Measurements from ENCODE around the gene RUVBL2. TPM values are rescaled to one million over a fixed set of nuclear protein-coding genes. Genes with fewer than 3 reads are reported as not detected.
A peak's percentile ranks its signal among the peaks of the same experiment; 100 is the strongest.

RUVBL2 gene
- total RNA-seq, 1 experiment from 2014 or later, result 121 TPM

- no peak for DNase-seq (ENCODE audit: low spot score)
These were observed 29.3 kb upstream of the RUVBL2 start for GRCh38 chr19:48964205-48965039.

- DNase-seq (ENCODE audit: low spot score), result peak; percentile 80
These were observed 28.5 kb upstream of the RUVBL2 start, which contains the start of gene FTL for GRCh38 chr19:48965040-48965805. TSS of gene FTL (plus strand) at chr19:48965309. CDS start at chr19:48965508, 199 bp downstream.

DNA sequence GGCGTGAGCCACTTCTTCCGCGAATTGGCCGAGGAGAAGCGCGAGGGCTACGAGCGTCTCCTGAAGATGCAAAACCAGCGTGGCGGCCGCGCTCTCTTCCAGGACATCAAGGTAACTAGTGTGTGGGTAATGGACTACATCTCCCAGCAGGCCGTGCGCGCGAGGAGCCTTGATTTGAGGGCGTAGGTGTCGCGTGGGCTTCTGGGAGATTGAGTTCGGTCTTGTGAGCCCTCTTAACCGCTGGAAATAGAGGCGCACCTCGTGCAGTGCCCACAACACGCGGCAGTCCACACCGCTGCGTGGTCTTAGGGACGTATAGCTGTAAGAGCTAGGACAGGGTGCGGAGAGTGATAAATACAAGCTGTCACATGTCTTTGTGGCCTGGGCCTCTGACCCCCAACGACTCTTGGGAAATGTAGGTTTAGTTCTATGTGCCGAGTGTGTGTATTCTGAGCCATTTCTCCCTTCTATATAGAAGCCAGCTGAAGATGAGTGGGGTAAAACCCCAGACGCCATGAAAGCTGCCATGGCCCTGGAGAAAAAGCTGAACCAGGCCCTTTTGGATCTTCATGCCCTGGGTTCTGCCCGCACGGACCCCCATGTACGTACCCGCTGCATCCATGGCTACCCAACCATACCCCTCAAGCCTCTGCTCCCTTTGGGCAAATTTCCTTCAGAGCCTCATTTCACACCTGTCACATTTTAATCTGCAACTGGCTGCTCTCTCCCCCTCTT lies 27.7 kb upstream of the RUVBL2 start:
- DNase-seq (ENCODE audit: low spot score), result peak; percentile 58

- no peak for DNase-seq (ENCODE audit: low spot score)
These were observed 26.9 kb upstream of the RUVBL2 start for GRCh38 chr19:48966541-48967345.

- no peak for DNase-seq (ENCODE audit: low spot score)
These were observed 26.1 kb upstream of the RUVBL2 start for GRCh38 chr19:48967346-48968178.

DNA sequence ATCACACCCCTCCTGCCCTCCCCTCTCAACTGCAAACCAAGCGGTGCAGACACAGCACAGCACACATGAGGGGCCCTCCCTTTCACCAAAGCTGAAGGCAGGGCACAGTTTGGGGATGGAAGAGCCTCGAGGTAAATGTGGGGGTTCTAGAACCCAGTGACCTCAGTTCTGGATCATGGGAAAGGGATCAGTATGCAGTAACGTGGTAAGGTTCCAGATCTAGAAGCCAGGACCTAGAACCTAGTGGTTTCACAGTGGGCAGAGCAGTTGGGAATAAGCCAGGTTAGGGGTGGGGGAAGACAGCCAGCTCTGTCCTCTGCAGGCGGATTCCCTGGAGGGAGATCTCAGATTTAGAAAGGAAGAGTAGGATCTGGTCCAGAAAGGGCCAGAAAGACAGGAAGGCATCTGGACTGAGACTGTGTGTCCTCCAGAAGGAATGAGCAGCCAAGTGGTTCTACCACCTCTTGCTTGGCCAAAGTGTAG lies 25.5 kb upstream of the RUVBL2 start:
- DNase-seq (ENCODE audit: low spot score), result no peak

DNA sequence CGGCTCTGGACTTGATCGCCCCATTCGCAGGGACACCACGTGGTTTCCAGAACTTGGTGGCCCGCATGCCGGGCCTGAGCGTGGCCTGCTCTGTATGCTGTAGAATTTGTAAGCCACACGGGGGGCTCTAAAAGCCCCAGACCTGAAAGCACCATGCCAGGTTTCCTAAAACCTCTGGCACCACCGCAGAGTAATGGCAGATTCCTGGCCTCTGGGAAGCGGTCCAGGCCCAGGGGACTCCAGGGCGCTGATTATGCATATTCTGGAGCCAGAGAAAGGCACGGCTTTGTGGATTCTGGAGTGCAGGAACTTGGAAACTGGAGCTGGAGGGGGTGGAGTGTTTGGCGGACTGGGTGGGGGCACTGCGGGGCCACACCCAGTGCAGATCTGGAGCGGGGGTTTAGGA lies 24.9 kb upstream of the RUVBL2 start:
- no peak for DNase-seq (ENCODE audit: low spot score)

DNA sequence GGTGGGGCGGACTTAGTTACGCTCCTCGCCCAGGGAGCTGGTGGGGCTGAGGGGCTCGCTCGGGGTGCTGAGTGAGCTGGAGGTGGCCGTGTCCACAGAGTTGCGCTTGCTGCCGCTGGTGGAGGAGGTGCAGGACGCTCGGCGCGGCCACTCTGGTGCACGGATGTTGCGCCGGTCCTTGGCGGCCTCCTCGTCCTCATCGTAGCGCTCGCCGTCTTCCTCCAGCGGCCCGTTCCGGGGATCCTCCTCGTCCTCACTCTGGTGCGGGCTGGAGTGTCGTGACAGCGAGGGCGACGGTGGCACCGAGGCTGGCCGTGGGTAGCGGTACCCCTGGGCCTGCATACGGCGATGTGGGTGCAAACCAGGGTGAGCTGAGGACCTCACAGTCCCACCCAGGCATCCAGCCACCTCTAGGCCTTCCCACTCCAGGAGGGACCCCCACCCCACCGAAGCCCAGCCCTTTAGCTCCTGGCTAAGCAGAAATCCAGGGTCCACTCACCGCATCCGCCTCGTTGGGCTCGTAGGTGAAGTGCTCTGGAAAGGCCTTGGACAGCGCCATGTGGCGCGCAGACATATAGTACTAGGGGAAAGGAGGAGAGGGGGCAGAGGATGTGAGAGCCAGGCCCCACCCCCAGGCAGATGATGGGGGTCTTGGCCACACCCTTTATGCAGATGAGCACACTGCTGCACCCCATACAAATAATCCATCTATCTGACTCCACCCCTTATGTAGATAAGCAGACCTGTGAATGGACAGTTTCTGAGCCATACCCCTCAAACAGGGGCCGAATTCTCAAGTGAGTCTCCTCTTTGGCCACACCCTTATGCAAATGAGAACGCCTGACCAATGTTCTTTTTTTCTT lies 24.2 kb upstream of the RUVBL2 start:
- peak; percentile 48 for DNase-seq (ENCODE audit: low spot score)

DNA sequence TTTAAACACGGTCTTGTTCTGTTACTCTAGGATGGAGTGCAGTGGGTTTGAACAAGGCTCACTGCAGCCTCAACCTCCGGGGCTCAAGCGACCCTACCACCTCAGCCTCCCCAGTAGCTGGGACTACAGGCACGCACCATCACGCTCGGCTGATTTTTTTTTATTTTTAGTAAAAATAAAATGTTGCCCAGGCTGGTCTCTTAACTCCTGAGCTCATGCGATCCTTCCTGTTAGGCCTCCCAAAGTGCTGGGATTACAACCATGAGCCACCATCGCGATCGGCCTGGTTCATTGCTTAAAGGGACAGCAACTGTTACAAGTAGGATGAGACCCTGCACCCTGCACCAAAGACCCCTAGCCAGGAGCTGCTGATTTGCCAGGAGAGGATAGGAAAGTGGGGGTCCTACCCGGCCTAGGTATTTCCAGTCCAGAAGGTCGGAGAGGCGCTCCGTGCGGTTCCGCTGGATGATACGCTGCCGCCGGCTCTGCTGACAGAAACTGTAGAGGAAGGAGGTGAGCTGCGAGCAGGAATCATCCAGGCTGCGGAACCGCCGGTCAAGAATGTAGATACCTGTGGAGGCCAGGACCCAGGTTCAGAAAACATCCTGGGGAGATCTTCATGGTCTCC lies 23.4 kb upstream of the RUVBL2 start:
- DNase-seq (ENCODE audit: low spot score), result no peak

DNA sequence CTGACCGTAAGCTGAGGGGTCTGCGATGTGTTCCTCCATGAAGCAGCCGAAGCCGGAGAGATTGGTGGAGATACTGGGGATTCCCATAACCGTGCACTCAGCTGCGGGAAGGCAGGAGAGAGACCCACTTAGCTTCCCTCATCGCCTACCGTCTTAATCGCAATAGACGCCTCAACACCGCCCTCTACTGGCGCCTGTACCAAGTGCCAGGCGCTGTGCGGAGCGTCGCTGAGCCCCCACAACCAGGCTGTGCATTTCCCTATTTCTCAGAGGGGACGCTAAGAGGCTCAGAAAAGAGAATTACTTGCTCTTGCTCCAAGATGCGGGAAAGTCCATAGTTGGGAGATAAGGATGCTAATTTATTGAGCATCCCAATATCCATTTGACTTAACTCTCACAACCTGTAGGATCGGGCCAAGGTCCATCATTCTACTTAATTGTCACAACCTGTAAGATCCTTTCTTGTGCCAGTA lies 22.7 kb upstream of the RUVBL2 start:
- DNase-seq (ENCODE audit: low spot score), result peak; percentile 52

DNA sequence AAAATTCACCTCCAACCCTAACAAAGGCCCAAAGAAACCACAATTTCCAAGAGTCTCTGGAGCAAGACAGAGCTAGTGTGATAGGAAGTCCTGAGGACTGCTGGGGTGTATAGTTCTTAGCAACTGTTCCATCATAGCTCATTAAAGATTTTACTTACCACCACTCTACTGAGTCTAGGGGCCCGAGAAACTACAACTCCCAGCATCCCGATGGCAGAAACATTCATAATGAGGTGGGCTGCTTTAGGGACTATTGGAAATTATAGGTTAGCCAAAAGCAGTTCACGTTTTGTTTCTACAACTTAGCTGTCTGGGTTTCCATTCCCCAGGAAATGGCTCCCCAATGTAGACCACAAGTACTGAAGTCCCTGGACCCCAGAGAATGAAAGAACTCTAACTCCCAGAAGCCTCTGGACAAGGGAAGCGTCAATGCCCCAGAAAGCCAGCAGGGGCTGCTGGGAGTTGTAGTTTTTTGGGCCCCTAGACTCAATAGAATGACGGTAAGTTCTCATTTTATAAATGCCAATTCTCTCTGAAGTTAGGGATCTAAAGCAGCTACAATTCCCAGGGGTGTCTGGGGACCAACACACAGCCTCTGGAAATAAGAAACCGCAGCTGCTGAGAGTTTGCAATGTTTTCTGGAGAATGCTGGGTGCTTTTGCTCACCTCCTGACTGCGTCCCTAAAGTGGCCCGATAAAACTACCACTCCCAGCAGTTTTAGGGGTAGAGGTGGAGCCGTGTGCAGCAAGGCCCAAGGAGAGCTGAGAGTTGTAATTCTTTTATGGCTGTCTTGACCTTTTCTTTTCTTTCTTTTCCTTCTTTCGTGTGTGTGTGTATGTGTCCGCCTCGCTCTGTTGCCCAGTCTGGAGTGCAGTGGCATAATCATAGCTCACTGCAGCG lies 17.5 kb upstream of the RUVBL2 start:
- DNase-seq (ENCODE audit: low spot score), result no peak

DNA sequence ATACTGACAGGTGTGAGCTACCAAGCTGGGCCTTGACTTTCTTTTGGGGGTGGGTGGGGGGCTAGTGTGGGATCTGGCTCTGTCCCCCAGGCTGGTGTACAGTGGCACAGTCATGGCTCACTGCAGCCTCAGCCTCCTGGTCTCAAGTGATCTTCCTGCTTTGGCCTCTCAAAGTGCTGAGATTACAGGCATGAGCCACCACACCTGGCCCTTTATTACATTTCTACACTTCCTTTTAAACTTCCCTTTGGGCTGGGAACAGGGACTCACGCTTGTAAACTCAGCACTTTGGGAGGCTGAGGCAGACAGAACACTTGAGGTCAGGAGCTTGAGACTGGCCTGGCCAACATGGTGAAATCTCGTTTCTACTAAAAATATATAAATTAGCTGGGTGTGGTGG lies 16.6 kb upstream of the RUVBL2 start:
- no peak for DNase-seq (ENCODE audit: low spot score)

DNA sequence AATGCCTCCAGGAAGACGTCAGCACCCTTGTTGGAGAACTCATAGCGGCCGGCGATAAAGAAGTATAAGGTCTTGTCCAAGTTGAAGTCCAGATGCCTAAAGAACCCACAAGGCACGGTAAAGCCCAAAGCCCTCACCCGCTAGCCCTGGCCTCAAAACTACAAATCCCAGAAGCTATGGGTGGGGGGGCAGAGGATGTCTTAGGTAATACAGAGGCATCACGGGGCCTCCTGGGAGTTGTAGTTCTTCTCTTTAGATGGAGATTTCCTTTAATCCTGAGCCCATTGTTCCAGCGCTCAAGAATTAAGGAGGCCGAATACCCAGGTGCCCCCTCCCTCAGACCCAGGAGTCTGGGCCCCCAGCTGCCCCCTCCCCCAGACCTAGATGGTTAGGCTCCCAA lies 11.4 kb upstream of the RUVBL2 start:
- no peak for DNase-seq (ENCODE audit: low spot score)

DNA sequence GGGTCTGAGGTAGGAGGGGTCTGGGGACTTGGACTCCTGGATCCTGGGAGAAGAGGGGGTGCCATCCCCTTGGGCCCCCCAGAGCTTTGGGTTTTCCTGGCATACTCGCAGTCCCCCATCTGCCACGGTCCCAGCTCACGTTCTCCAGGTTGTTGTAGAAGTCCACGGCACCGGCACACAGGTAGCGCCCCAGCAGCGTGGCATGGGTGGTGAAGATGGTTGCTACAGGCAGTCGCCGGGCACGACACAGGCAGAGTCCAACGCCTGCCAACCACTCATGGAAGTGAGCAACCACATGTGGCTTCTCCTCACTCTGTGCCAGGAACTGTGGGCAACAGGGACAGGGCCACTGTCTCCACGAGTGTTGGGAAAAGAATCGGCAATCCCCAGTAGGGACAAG lies 8.0 kb upstream of the RUVBL2 start:
- DNase-seq (ENCODE audit: low spot score), result no peak

DNA sequence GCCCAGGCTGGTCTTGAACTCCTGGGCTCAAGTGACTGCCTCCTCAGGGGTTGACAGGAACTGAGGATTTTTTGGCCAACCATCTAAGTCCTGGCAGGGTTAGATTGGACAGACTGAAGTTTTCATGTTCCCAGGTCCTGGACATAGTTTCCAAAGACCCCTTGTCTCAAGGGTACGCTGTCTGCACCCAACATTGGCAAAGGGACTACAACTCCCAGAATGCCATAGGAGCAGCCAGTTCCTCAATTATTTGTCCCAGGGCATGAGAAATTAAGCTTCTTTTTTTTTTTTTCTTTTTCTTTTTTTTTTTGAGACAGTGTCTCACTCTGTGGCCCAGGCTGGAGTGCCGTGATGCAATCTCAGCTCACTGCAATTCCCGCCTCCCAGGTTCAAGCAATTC lies 7.5 kb upstream of the RUVBL2 start:
- DNase-seq (ENCODE audit: low spot score), result no peak

DNA sequence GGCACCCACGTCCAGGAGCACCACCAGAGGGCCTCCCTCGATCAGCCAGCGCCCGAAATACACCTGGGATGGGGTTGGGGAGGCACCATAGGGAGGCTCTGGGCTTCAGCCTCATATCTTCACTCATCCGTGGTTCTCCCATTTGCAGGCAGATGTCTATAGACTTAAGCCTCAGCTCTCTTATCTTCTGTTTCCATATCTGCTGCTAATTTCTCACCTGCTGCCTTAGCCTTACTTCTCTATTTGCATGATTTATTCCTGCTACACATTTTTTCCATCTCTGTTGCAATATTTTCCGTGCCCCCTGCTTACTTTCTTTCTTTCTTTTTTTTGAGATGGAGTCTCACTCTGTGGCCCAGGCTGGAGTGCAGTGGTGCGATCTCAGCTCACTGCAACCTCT lies 6.4 kb upstream of the RUVBL2 start:
- DNase-seq (ENCODE audit: low spot score), result no peak

GRCh38 chr19:48988286-48988685 lies 5.4 kb upstream of the RUVBL2 start:
- no peak for DNase-seq (ENCODE audit: low spot score)

DNA sequence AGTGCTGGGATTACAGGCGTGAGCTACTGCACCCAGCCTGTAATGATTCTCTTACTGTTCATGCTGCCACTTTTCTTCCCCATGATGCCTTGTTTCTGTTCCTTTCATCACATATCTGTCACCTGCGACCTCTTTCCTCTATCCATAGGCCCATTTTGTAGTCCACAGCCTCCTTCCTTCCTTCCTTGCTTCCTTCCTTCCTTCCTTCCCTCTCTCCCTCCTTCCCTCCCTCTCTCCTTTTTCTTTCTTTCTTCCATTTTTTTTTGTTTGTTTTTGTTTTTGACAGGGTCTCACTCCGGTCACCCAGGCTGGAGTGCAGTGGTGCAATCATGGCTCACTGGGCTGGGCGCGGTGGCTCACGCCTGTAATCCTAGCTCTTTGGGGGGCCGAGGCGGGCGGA lies 4.8 kb upstream of the RUVBL2 start:
- no peak for DNase-seq (ENCODE audit: low spot score)

Measured in A172 (cell line).